HG02623 (cell line): ENCODE results near the gene CNMD.
"Not testable (repeated sequence)": the region's sequence is repeated elsewhere in the genome, so short reads cannot be mapped to it uniquely, and the experiment has no call there.

Experiments
- ATAC-seq: cut with Tn5 transposase; IDR thresholded peaks from one replicate; pipeline ENCODE4 v1.9.1; 2021; ENCODE audit warnings: moderate library complexity; ENCODE audit not compliant: unreplicated experiment

Gene CNMD

GRCh38 chr13:52695856-52696255 lies 43.8 kb downstream of the CNMD start:
- ATAC-seq = peak; percentile 61

- no peak for ATAC-seq
These were observed 53.2 kb downstream of the CNMD start for GRCh38 chr13:52686376-52686775.

GRCh38 chr13:52685806-52686205 lies 53.8 kb downstream of the CNMD start:
- ATAC-seq = not testable (repeated sequence)

- no peak for ATAC-seq
These were observed 61.8 kb downstream of the CNMD start for GRCh38 chr13:52677823-52678222.

GRCh38 chr13:52673465-52673864 lies 66.2 kb downstream of the CNMD start:
- ATAC-seq = no peak

GRCh38 chr13:52670726-52671125 lies 68.9 kb downstream of the CNMD start:
- no peak for ATAC-seq

- no peak for ATAC-seq
These were observed 69.9 kb downstream of the CNMD start for GRCh38 chr13:52669677-52670076.

- no peak for ATAC-seq
These were observed 74.3 kb downstream of the CNMD start for GRCh38 chr13:52665325-52665724.

GRCh38 chr13:52664272-52664671 lies 75.3 kb downstream of the CNMD start:
- ATAC-seq = no peak

- no peak for ATAC-seq
These were observed 80.3 kb downstream of the CNMD start for GRCh38 chr13:52659340-52659739.
